Gastrocnemius medialis (tissue), 4 donors: Measurements from ENCODE around the gene FARS2.

ENCODE experiments used
- CTCF ChIP-seq, 5 experiments: fragments of 450-650 bp in 3 of 5; fragments of 200-600 bp in 2 of 5; sonication (generic) in 2 of 5; IDR thresholded peaks in 4 of 5; conservative IDR thresholded peaks in 1 of 5; 1 replicate in 4 of 5; 2 replicates in 1 of 5; pipeline ENCODE4 v1.5.1; 2016 to 2019; ENCODE audit warnings: antibody characterized with exemption in 5 of 5, mild to moderate bottlenecking in 3 of 5, moderate library complexity in 3 of 5
- POLR2A ChIP-seq, 2 donors: fragments of 450-650 bp; IDR thresholded peaks; one replicate each; pipeline ENCODE4 v1.6.1; 2017; ENCODE audit warnings: antibody characterized with exemption in 2 of 2, mild to moderate bottlenecking in 2 of 2, moderate library complexity in 2 of 2

- no peak for TF ChIP-seq CTCF (IDR thresholded peaks at IDR 0.05 in 4 of 5, conservative IDR thresholded peaks at IDR 0.05 in 1 of 5)
- no peak for TF ChIP-seq POLR2A (IDR thresholded peaks at IDR 0.05)
Measured at GRCh38 chr6:5763407-5763806, 502.1 kb downstream of the FARS2 start.
